ENCODE measurements around the gene COG5. TPM values are rescaled to one million over a fixed set of nuclear protein-coding genes. Genes with fewer than 3 reads are reported as not detected.
A peak's percentile ranks its signal among the peaks of the same experiment; 100 is the strongest.

COG5 gene
- total and polyA plus RNA-seq, 9 of the 15 experiments (the other 6 are each of a cell fraction or from before 2014, with no cell fraction given) = 15.3 to 75.1 (median 56.4) TPM

DNA sequence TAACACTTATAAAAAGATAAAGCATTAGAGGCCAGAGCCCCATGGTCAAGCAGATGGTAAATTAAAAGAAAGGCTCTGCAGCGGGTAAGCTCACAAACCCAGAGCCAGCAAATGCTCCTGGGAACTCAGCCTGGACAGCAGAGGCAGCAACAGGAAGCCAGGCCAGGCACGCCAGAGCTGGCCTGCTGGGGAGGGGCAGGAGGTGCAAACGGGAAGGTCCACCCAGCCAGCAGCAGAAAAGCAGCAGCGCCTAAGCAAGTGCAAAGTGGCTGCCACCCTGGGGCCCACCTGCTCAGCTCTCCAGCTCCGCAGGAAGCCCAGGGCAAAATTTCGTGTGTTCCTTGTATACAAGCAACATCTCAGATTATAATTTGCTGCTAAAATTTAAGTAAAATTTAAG, 176.6 kb downstream of the COG5 start:
- Histone ChIP-seq H3K27me3 (ENCODE audit: control insufficient read depth in 2 of 2, insufficient read depth in 2 of 2, low read length in 2 of 2) (no peaks in the 10 kb centered on the region), H3K4me3 (no peak overlapping the region), H2AFZ (ENCODE audit: low read depth, low read length) (peak overlapping the region; percentile 43; the same call in 1 of the 2 replicates), H3K9me1 (ENCODE audit: control insufficient read depth, insufficient read depth, low read length) (no peaks in the 10 kb centered on the region), H3K9ac (ENCODE audit: insufficient read depth in 1 of 2, low read depth in 2 of 2, low read length in 2 of 2) (peak overlapping the region; percentile 18 to 87; a peak in 2 of 4 replicates), H3K27ac (ENCODE audit: extremely low read depth, low read depth, low read length) (peak overlapping the region; percentile 59; the same call in 1 of the 3 replicates), H3K79me2 (ENCODE audit: control insufficient read depth, insufficient read depth, low read length) (no peaks in the 10 kb centered on the region), H3K4me1 (replicated peaks in 1 of 2; ENCODE audit: control insufficient read depth in 2 of 2, insufficient read depth in 2 of 2, low read length in 2 of 2) (peaks cover 5 to 17% of the 10 kb centered on the region in 2 experiments), H4K20me1 (replicated peaks; ENCODE audit: control insufficient read depth, insufficient read depth, low read length) (no peaks in the 10 kb centered on the region), H3K36me3 (ENCODE audit: control insufficient read depth, insufficient read depth, low read length) (no peaks in the 10 kb centered on the region), H3K4me2 (ENCODE audit: insufficient read depth, low read length) (peak overlapping the region; percentile 48; the same call in 1 of the 2 replicates), H3K9me3 (replicated peaks; ENCODE audit: control insufficient read depth, insufficient read depth, low read depth, low read length) (no peaks in the 10 kb centered on the region)
- DNase-seq (ENCODE audit: extremely low read depth in 1 of 4, low spot score in 3 of 4) (peak in 2 of 4 experiments; percentile 41 to 67), FAIRE-seq (no peak), ATAC-seq (peak; percentile 92)
- in situ Hi-C loops (cut with MboI) (no loop called here), intact Hi-C loops (cut with micrococcal nuclease) (no loop called here)
- CTCF ChIA-PET (ENCODE audit: low intra/inter-chr PET ratio) = no interaction called here
- no TSS peak for BruUV-seq (replicated peaks)
- whole genome bisulfite sequencing (ENCODE audit: insufficient coverage, low coverage, missing lambda C conversion rate) = 19% methylated on average over 6 of the region's 6 CpGs
- POLR2A ChIA-PET = interaction anchor here (1.4 to 2.7 kb wide), 3 partner anchors 9 to 21 kb away, joined by 7 to 18 read pairs (median 12); no protein-coding TSS in a partner anchor
- TF ChIP-seq ADNP (tag; IDR thresholded peaks at IDR 0.05) (no peak), ZEB2 (IDR thresholded peaks at IDR 0.05) (no peak), HNRNPLL (IDR thresholded peaks at IDR 0.05; ENCODE audit: low read depth, low read length, poor library complexity, severe bottlenecking) (no peak), MEIS2 (IDR thresholded peaks at IDR 0.05; ENCODE audit: partially characterized antibody) (no peak), ZNF197 (CRISPR knock-in tag; IDR thresholded peaks at IDR 0.05; ENCODE audit: low read depth) (peak; percentile 61; the same call in 1 of the 2 replicates), MEF2A (IDR thresholded peaks at IDR 0.05; ENCODE audit: control insufficient read depth, low read depth, low read length) (no peak), VEZF1 (CRISPR knock-in tag; IDR thresholded peaks at IDR 0.05) (peak; percentile 51; the same call in 1 of the 2 replicates), KAT8 (IDR thresholded peaks at IDR 0.05; ENCODE audit: low read depth) (no peak), ZC3H8 (IDR thresholded peaks at IDR 0.05) (no peak), CBX3 (IDR thresholded peaks at IDR 0.05; ENCODE audit: borderline replicate concordance in 1 of 2, low read length in 2 of 2) (peak in 1 of 2 experiments; percentile 8; a peak in 1 of 3 replicates), ZNF140 (CRISPR knock-in tag; IDR thresholded peaks at IDR 0.05) (no peak), POLR2G (IDR thresholded peaks at IDR 0.05; ENCODE audit: low read depth, low read length) (peak; percentile 51; the same call in 1 of the 2 replicates), JUND (IDR thresholded peaks at IDR 0.05; ENCODE audit: borderline replicate concordance, low read depth, low read length) (peak; percentile 9; the same call in 1 of the 2 replicates), JUND (tag; IDR thresholded peaks at IDR 0.05; ENCODE audit: borderline replicate concordance, low read depth, low read length) (no peak), ZNF584 (CRISPR knock-in tag; IDR thresholded peaks at IDR 0.05; ENCODE audit: low read depth) (peak; percentile 64; the same call in 1 of the 2 replicates), SRSF9 (IDR thresholded peaks at IDR 0.05; ENCODE audit: borderline replicate concordance, low read depth, low read length) (no peak), MAZ (CRISPR knock-in tag; conservative IDR thresholded peaks at IDR 0.05 in 1 of 2, IDR thresholded peaks at IDR 0.05 in 1 of 2) (peak in 1 of 2 experiments; percentile 15; a peak in 1 of 4 replicates)
- TF ChIP-seq, protein P1, sequence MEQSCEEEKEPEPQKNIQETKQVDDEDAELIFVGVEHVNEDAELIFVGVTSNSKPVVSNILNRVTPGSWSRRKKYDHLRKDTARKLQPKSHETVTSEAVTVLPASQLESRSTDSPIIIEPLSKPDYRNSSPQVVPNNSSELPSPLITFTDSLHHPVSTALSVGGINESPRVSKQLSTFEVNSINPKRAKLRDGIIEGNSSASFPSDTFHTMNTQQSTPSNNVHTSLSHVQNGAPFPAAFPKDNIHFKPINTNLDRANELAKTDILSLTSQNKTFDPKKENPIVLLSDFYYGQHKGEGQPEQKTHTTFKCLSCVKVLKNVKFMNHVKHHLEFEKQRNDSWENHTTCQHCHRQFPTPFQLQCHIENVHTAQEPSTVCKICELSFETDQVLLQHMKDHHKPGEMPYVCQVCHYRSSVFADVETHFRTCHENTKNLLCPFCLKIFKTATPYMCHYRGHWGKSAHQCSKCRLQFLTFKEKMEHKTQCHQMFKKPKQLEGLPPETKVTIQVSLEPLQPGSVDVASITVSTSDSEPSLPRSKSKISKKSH (CRISPR knock-in tag; IDR thresholded peaks at IDR 0.05) = no peak
- TF ChIP-seq, protein P2, sequence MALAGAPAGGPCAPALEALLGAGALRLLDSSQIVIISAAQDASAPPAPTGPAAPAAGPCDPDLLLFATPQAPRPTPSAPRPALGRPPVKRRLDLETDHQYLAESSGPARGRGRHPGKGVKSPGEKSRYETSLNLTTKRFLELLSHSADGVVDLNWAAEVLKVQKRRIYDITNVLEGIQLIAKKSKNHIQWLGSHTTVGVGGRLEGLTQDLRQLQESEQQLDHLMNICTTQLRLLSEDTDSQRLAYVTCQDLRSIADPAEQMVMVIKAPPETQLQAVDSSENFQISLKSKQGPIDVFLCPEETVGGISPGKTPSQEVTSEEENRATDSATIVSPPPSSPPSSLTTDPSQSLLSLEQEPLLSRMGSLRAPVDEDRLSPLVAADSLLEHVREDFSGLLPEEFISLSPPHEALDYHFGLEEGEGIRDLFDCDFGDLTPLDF (CRISPR knock-in tag; IDR thresholded peaks at IDR 0.05) = no peak
